Measurements from ENCODE around the gene CHPF2.
A peak's percentile ranks its signal among the peaks of the same experiment; 100 is the strongest.

DNA sequence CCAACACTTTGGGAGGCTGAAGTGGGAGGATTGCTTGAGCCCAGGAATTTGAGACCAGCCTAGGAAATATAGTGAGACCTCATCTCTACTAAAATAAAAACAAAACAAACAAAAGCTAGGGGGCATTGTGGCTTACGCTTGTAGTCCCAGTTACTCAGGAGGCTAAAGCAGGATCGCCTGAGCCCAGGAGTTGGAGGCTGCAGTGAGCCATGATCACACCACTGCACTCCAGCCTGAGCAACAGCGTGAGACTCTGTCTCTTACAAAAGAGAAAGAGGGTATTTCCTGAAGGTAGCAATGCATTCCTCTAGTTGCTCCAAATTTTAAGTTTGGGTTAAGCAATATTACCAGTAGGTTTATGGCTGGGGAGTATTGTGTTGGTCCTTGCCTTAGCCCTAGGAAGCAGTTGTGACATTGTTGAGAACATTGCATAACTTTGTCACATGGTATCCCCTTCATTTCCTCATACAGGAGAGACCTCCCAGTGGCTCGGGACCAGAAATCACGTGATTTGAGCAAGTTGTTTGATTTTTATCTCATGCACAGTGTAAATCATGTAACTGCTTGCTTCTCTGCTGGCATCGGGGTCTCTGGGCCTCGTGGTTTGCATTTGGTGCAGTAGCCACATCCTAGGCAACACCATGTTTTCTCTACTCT, 39.5 kb downstream of the CHPF2 start:
- TF ChIP-seq, protein P1, sequence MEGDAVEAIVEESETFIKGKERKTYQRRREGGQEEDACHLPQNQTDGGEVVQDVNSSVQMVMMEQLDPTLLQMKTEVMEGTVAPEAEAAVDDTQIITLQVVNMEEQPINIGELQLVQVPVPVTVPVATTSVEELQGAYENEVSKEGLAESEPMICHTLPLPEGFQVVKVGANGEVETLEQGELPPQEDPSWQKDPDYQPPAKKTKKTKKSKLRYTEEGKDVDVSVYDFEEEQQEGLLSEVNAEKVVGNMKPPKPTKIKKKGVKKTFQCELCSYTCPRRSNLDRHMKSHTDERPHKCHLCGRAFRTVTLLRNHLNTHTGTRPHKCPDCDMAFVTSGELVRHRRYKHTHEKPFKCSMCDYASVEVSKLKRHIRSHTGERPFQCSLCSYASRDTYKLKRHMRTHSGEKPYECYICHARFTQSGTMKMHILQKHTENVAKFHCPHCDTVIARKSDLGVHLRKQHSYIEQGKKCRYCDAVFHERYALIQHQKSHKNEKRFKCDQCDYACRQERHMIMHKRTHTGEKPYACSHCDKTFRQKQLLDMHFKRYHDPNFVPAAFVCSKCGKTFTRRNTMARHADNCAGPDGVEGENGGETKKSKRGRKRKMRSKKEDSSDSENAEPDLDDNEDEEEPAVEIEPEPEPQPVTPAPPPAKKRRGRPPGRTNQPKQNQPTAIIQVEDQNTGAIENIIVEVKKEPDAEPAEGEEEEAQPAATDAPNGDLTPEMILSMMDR (IDR thresholded peaks at IDR 0.05) = no peak
- TF ChIP-seq EP300 (IDR thresholded peaks at IDR 0.05) (no peak), POLR2AphosphoS5 (IDR thresholded peaks at IDR 0.05) (peak; percentile 53), POLR2A (IDR thresholded peaks at IDR 0.05) (no peak)
